Lower leg skin (tissue), 4 donors: ENCODE data around the gene ZNF692. TPM values are rescaled to one million over a fixed set of nuclear protein-coding genes. Genes with fewer than 3 reads are reported as not detected.

Experiments
- DNase-seq, 2 donors: peaks; one replicate each; pipeline ENCODE4 v3.0.0-alpha.2; 2019; ENCODE audit warnings: low spot score in 2 of 2
- H3K4me3 ChIP-seq: fragments of 200-600 bp; sonication (generic); 2 replicates; pipeline ENCODE4 v1.5.1; 2017; ENCODE audit warnings: mild to moderate bottlenecking, low read depth; ENCODE audit not compliant: poor library complexity, severe bottlenecking
- CTCF ChIP-seq, 3 donors: fragments of 450-650 bp; IDR thresholded peaks; one replicate each; pipeline ENCODE4 v1.5.1; 2016; ENCODE audit warnings: antibody characterized with exemption in 3 of 3, mild to moderate bottlenecking in 3 of 3, moderate library complexity in 2 of 3
- POLR2A ChIP-seq, 2 donors: fragments of 450-650 bp; IDR thresholded peaks; one replicate each; pipeline ENCODE4 v1.6.1; 2016 to 2017; ENCODE audit warnings: antibody characterized with exemption in 2 of 2, mild to moderate bottlenecking in 1 of 2, moderate library complexity in 1 of 2
- WGBS, 2 donors: methylation state at CpG; one replicate each; pipeline ENCODE4 v1.1.5; 2018; 5-methylcytosine and 5-hydroxymethylcytosine counted together
- intact Hi-C: fragments of 100-400 bp; cut with DNase I; formaldehyde crosslinking; loops from one replicate; pipeline ENCODE4 v1.15.0; 2023; ENCODE audit warnings: low total_unique reads
- total RNA-seq, 4 donors: library from RNA; depleted of rRNA; stranded (reverse); fragments of >200 nt; gene quantifications; one replicate each; pipeline ENCODE4 v1.1.0, GENCODE V29; 2016

ZNF692 gene
- total RNA-seq = 10 to 100 TPM; 46.3 to 90.2 (median 65.2) TPM

- 4 to 12% methylated on average over 17 to 38 of the region's 62 CpGs for WGBS, 2 donors
- DNase-seq = peak; percentile 96 to 99
- TF ChIP-seq CTCF (IDR thresholded peaks at IDR 0.05) (no peak), POLR2A (IDR thresholded peaks at IDR 0.05) (peak in 1 of 2 donors; percentile 73)
- intact Hi-C loops = no loop called here
- H3K4me3 ChIP-seq = peak within 1 kb of the TSS; percentile 36
Measured at GRCh38 chr1:248858891-248859889, at the start of gene ZNF692. Gene ZNF692 (minus strand): TSS chr1:248859085. CDS start chr1:248858309, 776 bp downstream.

GRCh38 chr1:248906753-248907661 lies 48.1 kb upstream of the ZNF692 start:
- intact Hi-C loops = no loop called here
- peak overlapping the region; percentile 24 for H3K4me3 ChIP-seq
- 20 to 33% methylated on average over 18 of the region's 18 CpGs for WGBS, 2 donors
- no peak for DNase-seq
- TF ChIP-seq CTCF (IDR thresholded peaks at IDR 0.05) (no peak), POLR2A (IDR thresholded peaks at IDR 0.05) (no peak)

- 0 to 1% methylated on average over 18 to 38 of the region's 80 CpGs for WGBS, 2 donors
- peak in 1 of 3 donors; percentile 26 for TF ChIP-seq CTCF (IDR thresholded peaks at IDR 0.05)
- TF ChIP-seq POLR2A (IDR thresholded peaks at IDR 0.05) = no peak
- peak within 1 kb of the TSS; percentile 48 for H3K4me3 ChIP-seq
- intact Hi-C loops = no loop called here
- peak; percentile 86 to 99 for DNase-seq
Measured at GRCh38 chr1:248906009-248906752, 47.3 kb upstream of the ZNF692 start, which contains the start of gene PGBD2. Gene PGBD2 (plus strand): TSS chr1:248906235. CDS start chr1:248913863, 7,628 bp downstream.

- WGBS, 2 donors = 25 to 40% methylated on average over 4 of the region's 4 CpGs
- no peak for DNase-seq
- intact Hi-C loops = no loop called here
- peak overlapping the region; percentile 48 for H3K4me3 ChIP-seq
- TF ChIP-seq POLR2A (IDR thresholded peaks at IDR 0.05) (no peak), CTCF (IDR thresholded peaks at IDR 0.05) (no peak)
Measured at GRCh38 chr1:248905662-248906008, 46.8 kb upstream of the ZNF692 start.
